ENCODE data around the gene LPAR1.

- TF ChIP-seq ATF3 (CRISPR knock-in tag; conservative IDR thresholded peaks at IDR 0.05): no peak
- no peak for TF ChIP-seq STAT6 (CRISPR knock-in tag; conservative IDR thresholded peaks at IDR 0.05; ENCODE audit: low read depth)
- no peak for TF ChIP-seq HMGXB4 (CRISPR knock-in tag; IDR thresholded peaks at IDR 0.05)
- TF ChIP-seq USF2 (CRISPR knock-in tag; IDR thresholded peaks at IDR 0.05): no peak
- no peak for TF ChIP-seq NR3C1 (CRISPR knock-in tag; conservative IDR thresholded peaks at IDR 0.05; ENCODE audit: low read depth)
- no peak for TF ChIP-seq CTCF (IDR thresholded peaks at IDR 0.05)
These were observed 59.8 kb downstream of the LPAR1 start for GRCh38 chr9:110978516-110978915.
